GM21723 (cell line): ENCODE results near the gene SSTR1.
"Not testable (repeated sequence)": the region's sequence is repeated elsewhere in the genome, so short reads cannot be mapped to it uniquely, and the experiment has no call there.

Source experiments
- ATAC-seq: cut with Tn5 transposase; IDR thresholded peaks from one replicate; pipeline ENCODE4 v1.9.1; 2021; ENCODE audit warnings: mild to moderate bottlenecking, moderate library complexity; ENCODE audit not compliant: unreplicated experiment

The SSTR1 gene

GRCh38 chr14:38207736-38208617 is at the start of gene SSTR1:
TSS of gene SSTR1 (plus strand) at chr14:38207904. CDS start at chr14:38209390, 1,486 bp downstream.
- no peak for ATAC-seq

- ATAC-seq, result no peak
These were observed 49.2 kb upstream of the SSTR1 start for GRCh38 chr14:38158468-38158867.

- ATAC-seq, result no peak
These were observed 39.3 kb upstream of the SSTR1 start for GRCh38 chr14:38168416-38168815.

GRCh38 chr14:38171197-38171596 is 36.5 kb upstream of the SSTR1 start:
- no peak for ATAC-seq

- ATAC-seq, result no peak
These were observed 33.0 kb upstream of the SSTR1 start for GRCh38 chr14:38174711-38175110.

- ATAC-seq, result no peak
These were observed 32.0 kb upstream of the SSTR1 start for GRCh38 chr14:38175658-38176057.

- ATAC-seq, result no peak
These were observed 31.3 kb upstream of the SSTR1 start for GRCh38 chr14:38176379-38176778.

GRCh38 chr14:38184132-38184531 is 23.6 kb upstream of the SSTR1 start:
- no peak for ATAC-seq

- ATAC-seq, result no peak
These were observed 22.0 kb upstream of the SSTR1 start for GRCh38 chr14:38185671-38186070.

- no peak for ATAC-seq
These were observed 21.5 kb upstream of the SSTR1 start for GRCh38 chr14:38186216-38186615.

GRCh38 chr14:38187528-38187927 is 20.2 kb upstream of the SSTR1 start:
- no peak for ATAC-seq

- no peak for ATAC-seq
These were observed 17.6 kb upstream of the SSTR1 start for GRCh38 chr14:38189930-38190726.

- ATAC-seq, result not testable (repeated sequence)
These were observed 16.9 kb upstream of the SSTR1 start for GRCh38 chr14:38190846-38191245.

- not testable (repeated sequence) for ATAC-seq
These were observed 16.2 kb upstream of the SSTR1 start for GRCh38 chr14:38191491-38191890.

- no peak for ATAC-seq
These were observed 10.5 kb upstream of the SSTR1 start for GRCh38 chr14:38197001-38197783.

- no peak for ATAC-seq
These were observed 9.8 kb upstream of the SSTR1 start for GRCh38 chr14:38197784-38198335.

GRCh38 chr14:38198425-38198824 is 9.3 kb upstream of the SSTR1 start:
- ATAC-seq, result no peak

GRCh38 chr14:38199076-38199475 is 8.6 kb upstream of the SSTR1 start:
- ATAC-seq, result no peak

GRCh38 chr14:38199739-38200138 is 8.0 kb upstream of the SSTR1 start:
- no peak for ATAC-seq

GRCh38 chr14:38201137-38201828 is 6.4 kb upstream of the SSTR1 start:
- ATAC-seq, result no peak
